Epithelial cell of esophagus (primary cell): ENCODE measurements around the gene C3AR1.

ENCODE experiments used
- DNase-seq: peaks from one replicate; pipeline ENCODE4 v3.0.0; 2010; ENCODE audit warnings: low read depth
- H3K4me3 ChIP-seq: 2 replicates; pipeline ENCODE4 v1.5.1; 2011; ENCODE audit warnings: mild to moderate bottlenecking, low read length, control low read depth
- TF ChIP-seq, protein P1 (sequence below): IDR thresholded peaks from 2 replicates; pipeline ENCODE4 v1.5.1; 2011; ENCODE audit warnings: low read depth, mild to moderate bottlenecking, low read length, control low read depth, inconsistent platforms; ENCODE audit not compliant: insufficient read depth; ENCODE audit errors: missing control alignments

Gene C3AR1

DNA sequence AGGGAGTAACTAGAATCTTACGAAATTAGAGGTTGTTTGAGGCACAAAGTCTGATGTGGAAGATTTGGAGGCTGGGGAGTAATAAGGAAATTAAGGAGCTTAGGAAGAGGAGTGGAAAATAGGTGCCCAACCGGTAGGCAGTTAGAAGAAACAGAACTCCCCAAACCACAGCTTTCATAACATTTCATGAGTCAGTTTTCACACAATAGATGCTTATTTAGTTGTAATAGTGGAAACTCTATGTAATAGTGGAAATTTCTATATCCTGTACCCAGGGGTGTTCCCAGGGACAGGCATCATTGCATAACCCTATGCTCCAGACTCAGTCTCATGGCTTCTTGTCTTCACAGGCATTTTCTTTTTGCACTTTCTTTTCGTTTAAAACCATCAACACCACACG lies 8.3 kb downstream of the C3AR1 start:
- DNase-seq, result peak; percentile 64
- TF ChIP-seq, protein P1, sequence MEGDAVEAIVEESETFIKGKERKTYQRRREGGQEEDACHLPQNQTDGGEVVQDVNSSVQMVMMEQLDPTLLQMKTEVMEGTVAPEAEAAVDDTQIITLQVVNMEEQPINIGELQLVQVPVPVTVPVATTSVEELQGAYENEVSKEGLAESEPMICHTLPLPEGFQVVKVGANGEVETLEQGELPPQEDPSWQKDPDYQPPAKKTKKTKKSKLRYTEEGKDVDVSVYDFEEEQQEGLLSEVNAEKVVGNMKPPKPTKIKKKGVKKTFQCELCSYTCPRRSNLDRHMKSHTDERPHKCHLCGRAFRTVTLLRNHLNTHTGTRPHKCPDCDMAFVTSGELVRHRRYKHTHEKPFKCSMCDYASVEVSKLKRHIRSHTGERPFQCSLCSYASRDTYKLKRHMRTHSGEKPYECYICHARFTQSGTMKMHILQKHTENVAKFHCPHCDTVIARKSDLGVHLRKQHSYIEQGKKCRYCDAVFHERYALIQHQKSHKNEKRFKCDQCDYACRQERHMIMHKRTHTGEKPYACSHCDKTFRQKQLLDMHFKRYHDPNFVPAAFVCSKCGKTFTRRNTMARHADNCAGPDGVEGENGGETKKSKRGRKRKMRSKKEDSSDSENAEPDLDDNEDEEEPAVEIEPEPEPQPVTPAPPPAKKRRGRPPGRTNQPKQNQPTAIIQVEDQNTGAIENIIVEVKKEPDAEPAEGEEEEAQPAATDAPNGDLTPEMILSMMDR, result no peak
- H3K4me3 ChIP-seq, result no peak overlapping the region

DNA sequence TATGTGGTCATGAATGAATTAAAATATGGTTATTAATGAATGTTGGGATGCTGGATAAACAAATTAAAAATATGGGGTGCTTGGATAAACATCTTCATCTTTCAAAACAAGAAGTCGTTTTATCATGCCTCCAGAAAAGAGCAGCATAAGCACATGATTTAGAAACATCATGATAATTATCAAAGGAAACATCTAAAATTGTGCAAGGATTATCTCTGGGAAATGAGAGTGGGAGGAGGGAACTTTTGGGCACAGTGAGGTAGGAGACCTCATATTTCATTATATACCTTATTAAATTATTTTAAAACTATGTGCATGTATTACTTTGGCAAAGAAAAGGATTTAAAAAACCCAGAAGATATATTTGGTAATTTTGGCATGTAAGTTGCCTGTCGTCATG lies 8.9 kb downstream of the C3AR1 start:
- no peak for DNase-seq
- H3K4me3 ChIP-seq, result no peak overlapping the region
- TF ChIP-seq, protein P1, result no peak

DNA sequence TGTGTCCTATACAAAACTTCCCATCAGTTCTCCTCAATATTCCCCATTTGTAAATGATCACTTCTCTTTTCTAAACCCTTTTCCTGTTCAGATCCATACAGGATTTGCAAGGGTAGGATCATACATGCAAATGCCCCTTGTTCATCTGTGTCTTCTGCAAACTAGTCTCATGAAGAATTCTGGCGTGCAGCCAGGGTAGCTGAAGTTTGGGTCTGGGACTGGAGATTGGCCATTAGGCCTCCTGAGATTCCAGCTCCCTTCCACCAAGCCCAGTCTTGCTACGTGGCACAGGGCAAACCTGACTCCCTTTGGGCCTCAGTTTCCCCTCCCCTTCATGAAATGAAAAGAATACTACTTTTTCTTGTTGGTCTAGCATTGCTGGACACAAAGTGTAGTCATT lies 11.3 kb downstream of the C3AR1 start:
- DNase-seq, result no peak
- TF ChIP-seq, protein P1, result no peak
- H3K4me3 ChIP-seq, result no peak overlapping the region

DNA sequence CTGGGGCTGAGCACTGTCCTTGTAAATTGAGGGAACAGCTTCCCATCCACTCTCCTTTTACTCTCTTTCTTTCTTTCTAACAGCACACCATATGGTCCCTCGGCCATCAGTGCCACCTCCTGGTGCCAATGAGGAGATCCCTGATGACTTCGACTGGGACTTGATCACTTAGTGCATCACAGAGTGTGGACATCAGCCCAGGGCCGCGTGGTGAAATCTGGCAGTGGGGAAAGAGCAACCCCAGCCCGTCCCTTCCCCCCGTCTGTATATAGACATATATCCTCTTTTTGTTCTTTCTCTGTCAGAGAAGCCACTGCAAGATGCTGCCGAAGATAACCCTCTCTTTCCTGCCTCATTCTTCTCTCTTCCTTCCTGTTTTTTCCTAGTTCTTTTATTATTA lies 13.5 kb downstream of the C3AR1 start:
- TF ChIP-seq, protein P1, result no peak
- DNase-seq, result no peak
- H3K4me3 ChIP-seq, result no peak overlapping the region

DNA sequence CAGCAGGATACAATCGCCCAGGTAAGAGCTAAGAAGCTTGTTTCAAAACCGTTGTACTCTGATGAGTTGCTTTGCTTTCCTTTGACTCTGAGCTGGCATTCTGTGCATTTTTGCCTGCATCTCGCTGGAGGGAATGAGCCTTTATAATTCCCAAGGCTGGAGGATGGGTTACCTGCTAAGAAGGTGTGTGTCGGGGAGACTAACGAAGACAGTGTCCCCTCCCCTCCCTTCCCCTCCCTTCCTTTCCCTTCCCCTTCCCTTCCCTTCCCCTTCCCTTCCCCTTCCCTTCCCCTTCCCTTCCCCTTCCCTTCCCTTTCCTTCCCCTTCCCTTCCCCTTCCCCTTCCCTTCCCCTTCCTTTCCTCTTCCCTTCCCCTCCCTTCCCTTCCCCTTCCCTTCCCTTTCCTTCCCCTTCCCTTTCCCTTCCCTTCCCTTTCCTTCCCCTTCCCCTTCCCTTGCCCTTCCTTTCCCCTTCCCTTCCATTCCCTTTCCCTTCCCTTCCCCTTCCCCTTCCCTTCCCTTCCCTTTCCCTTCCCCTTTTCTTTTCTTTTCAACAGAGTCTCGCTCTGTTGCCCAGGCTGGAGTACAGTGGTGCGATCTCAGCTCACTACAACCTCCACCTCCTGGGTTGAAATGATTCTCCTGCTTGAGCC lies 15.4 kb downstream of the C3AR1 start:
- no peak overlapping the region for H3K4me3 ChIP-seq
- TF ChIP-seq, protein P1, result no peak
- no peak for DNase-seq

DNA sequence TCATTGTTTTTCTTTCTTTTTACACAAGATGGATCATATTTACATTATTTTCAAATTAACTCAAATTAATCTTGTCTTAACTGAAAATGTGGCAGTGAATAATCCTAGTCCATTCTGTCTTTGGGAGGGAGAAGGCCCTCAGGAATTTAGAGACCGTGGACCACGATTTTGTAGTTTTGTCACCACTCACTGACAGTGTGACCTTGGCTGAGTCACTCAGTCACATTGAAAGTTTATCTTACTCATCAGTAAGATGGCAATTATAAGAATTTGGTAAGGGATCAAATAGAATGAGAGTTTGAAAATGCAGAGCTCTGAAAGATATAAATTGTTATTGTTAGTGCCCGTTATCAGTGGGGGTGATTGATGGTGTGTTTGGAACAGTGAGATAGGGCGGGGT lies 17.3 kb downstream of the C3AR1 start:
- TF ChIP-seq, protein P1, result no peak
- DNase-seq, result no peak
- no peak overlapping the region for H3K4me3 ChIP-seq

DNA sequence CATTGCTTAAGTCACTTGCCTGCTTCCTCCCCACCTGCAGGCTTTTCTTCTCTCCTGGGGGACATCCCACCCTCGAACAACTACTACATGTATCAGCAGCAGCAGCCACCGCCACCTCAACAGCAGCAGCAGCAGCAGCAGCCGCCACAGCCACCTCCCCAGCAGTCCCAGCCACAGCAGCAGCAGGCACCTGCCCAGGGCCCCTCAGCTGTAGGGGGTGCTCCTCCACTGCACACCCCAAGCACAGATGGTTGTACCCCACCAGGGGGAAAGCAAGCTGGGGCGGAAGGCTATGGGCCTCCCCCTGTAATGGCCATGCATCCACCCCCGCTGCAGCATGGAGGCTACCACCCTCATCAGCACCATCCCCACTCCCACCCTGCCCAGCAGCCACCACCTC lies 18.3 kb downstream of the C3AR1 start:
- TF ChIP-seq, protein P1, result no peak
- H3K4me3 ChIP-seq, result no peak overlapping the region
- no peak for DNase-seq
